Measurements from ENCODE around the gene CNTN1. TPM values are rescaled to one million over a fixed set of nuclear protein-coding genes. Genes with fewer than 3 reads are reported as not detected.
A peak's percentile ranks its signal among the peaks of the same experiment; 100 is the strongest.

CNTN1 gene
- total RNA-seq, 2 donors from 2014 or later: 16.3 to 33.6 TPM

DNA sequence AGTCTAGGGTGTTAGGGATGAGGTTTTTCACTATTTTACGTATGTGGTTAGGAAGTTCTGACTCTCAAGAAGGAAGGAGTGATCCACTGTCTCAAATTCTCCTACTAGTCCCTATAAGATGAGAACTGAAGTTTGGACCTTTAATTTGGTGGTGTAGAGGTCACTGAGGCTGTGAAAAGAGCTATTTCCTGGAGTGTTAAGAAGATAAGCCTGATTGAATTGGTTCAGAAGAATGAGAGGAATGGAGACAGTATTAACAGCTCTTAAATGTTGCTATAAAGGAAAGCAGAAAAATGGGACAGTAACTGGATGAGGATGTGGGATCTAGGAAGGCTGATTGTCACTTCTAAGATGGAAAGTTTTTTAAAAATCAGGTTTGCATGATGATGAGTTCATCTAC, 57.6 kb downstream of the CNTN1 start:
- H3K27ac ChIP-seq: no peak overlapping the region
- H3K9me3 ChIP-seq: no peaks in the 10 kb centered on the region
- no peaks in the 10 kb centered on the region for H3K4me1 ChIP-seq (replicated peaks)
- TF ChIP-seq, protein P1, sequence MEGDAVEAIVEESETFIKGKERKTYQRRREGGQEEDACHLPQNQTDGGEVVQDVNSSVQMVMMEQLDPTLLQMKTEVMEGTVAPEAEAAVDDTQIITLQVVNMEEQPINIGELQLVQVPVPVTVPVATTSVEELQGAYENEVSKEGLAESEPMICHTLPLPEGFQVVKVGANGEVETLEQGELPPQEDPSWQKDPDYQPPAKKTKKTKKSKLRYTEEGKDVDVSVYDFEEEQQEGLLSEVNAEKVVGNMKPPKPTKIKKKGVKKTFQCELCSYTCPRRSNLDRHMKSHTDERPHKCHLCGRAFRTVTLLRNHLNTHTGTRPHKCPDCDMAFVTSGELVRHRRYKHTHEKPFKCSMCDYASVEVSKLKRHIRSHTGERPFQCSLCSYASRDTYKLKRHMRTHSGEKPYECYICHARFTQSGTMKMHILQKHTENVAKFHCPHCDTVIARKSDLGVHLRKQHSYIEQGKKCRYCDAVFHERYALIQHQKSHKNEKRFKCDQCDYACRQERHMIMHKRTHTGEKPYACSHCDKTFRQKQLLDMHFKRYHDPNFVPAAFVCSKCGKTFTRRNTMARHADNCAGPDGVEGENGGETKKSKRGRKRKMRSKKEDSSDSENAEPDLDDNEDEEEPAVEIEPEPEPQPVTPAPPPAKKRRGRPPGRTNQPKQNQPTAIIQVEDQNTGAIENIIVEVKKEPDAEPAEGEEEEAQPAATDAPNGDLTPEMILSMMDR (IDR thresholded peaks at IDR 0.05): no peak
- TF ChIP-seq POLR2A (IDR thresholded peaks at IDR 0.05): no peak
- no peaks in the 10 kb centered on the region for H3K27me3 ChIP-seq (replicated peaks; ENCODE audit: insufficient read depth)
- no peak for DNase-seq (ENCODE audit: low spot score)
- whole genome bisulfite sequencing: 93% methylated on average over 1 of the region's 1 CpG
- H3K36me3 ChIP-seq: no peaks in the 10 kb centered on the region
- no peak overlapping the region for H3K4me3 ChIP-seq
- intact Hi-C loops (cut with DNase I): no loop called here

DNA sequence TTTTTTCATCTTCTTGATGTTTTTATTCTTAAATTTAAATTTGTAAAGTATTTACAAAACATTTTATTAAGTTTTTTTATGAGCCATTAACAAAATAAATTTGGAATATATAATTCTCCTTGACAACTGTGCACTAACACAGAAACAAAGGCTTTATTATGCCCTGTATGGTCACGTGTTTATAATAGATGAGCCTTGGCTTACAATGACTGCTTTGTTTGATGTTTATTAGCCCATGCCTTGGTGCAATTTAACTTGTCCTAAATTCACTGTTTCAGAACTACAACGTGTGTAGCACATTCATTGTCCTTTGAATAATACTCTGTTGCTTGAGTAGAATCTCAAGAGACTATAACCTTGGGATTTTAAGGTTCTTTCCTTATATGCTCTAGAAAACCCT, 59.8 kb downstream of the CNTN1 start:
- H3K4me3 ChIP-seq: no peak overlapping the region
- no peaks in the 10 kb centered on the region for H3K27me3 ChIP-seq (replicated peaks; ENCODE audit: insufficient read depth)
- H3K27ac ChIP-seq: no peak overlapping the region
- TF ChIP-seq, protein P1 (IDR thresholded peaks at IDR 0.05): no peak
- TF ChIP-seq POLR2AphosphoS5 (IDR thresholded peaks at IDR 0.05) (no peak), POLR2A (IDR thresholded peaks at IDR 0.05) (no peak)
- H3K36me3 ChIP-seq: no peaks in the 10 kb centered on the region
- DNase-seq (ENCODE audit: low spot score): no peak
- intact Hi-C loops (cut with DNase I): no loop called here
- H3K9me3 ChIP-seq: no peaks in the 10 kb centered on the region
- no peaks in the 10 kb centered on the region for H3K4me1 ChIP-seq (replicated peaks)
- WGBS: 18% methylated on average over 2 of the region's 2 CpGs

GRCh38 chr12:40760821-40761220, 68.6 kb downstream of the CNTN1 start:
- DNase-seq (ENCODE audit: low spot score): no peak
- TF ChIP-seq POLR2AphosphoS5 (IDR thresholded peaks at IDR 0.05): no peak
- TF ChIP-seq, protein P1 (IDR thresholded peaks at IDR 0.05): no peak
- TF ChIP-seq POLR2A (IDR thresholded peaks at IDR 0.05): no peak
- H3K4me3 ChIP-seq: no peak overlapping the region
- intact Hi-C loops (cut with DNase I): no loop called here
- no peaks in the 10 kb centered on the region for H3K9me3 ChIP-seq
- H3K27me3 ChIP-seq (replicated peaks; ENCODE audit: insufficient read depth): no peaks in the 10 kb centered on the region
- no peaks in the 10 kb centered on the region for H3K4me1 ChIP-seq (replicated peaks)
- no peak overlapping the region for H3K27ac ChIP-seq
- no peaks in the 10 kb centered on the region for H3K36me3 ChIP-seq

- TF ChIP-seq POLR2A (IDR thresholded peaks at IDR 0.05): no peak
- no peak for TF ChIP-seq POLR2AphosphoS5 (IDR thresholded peaks at IDR 0.05)
- TF ChIP-seq, protein P1 (IDR thresholded peaks at IDR 0.05): no peak
- H3K27me3 ChIP-seq (replicated peaks; ENCODE audit: insufficient read depth): no peaks in the 10 kb centered on the region
- no peak overlapping the region for H3K27ac ChIP-seq
- 33% methylated on average over 1 of the region's 1 CpG for WGBS
- intact Hi-C loops (cut with DNase I): no loop called here
- no peaks in the 10 kb centered on the region for H3K4me1 ChIP-seq (replicated peaks)
- no peaks in the 10 kb centered on the region for H3K9me3 ChIP-seq
- no peak overlapping the region for H3K4me3 ChIP-seq
- no peaks in the 10 kb centered on the region for H3K36me3 ChIP-seq
- DNase-seq (ENCODE audit: low spot score): no peak
Measured at GRCh38 chr12:40762072-40762471, 69.8 kb downstream of the CNTN1 start.

GRCh38 chr12:40768125-40768864, 76.1 kb downstream of the CNTN1 start:
- Histone ChIP-seq H3K36me3 (no peaks in the 10 kb centered on the region), H3K4me1 (replicated peaks) (no peaks in the 10 kb centered on the region), H3K4me3 (no peak overlapping the region), H3K27ac (no peak overlapping the region), H3K9me3 (no peaks in the 10 kb centered on the region), H3K27me3 (replicated peaks; ENCODE audit: insufficient read depth) (no peaks in the 10 kb centered on the region)
- 65% methylated on average over 8 of the region's 8 CpGs for WGBS
- TF ChIP-seq POLR2AphosphoS5 (IDR thresholded peaks at IDR 0.05): peak; percentile 51
- TF ChIP-seq POLR2A (IDR thresholded peaks at IDR 0.05): no peak
- no peak for DNase-seq (ENCODE audit: low spot score)
- intact Hi-C loops (cut with DNase I): no loop called here

Measured in prostate gland (tissue), 2 donors.